PFSK-1 (cell line): Measurements from ENCODE around the gene KLHL36.

Source experiments
- FOXP2 ChIP-seq: optimal IDR thresholded peaks from 2 replicates; pipeline ENCODE3; 2011; ENCODE audit warnings: borderline replicate concordance, control low read depth, inconsistent platforms; ENCODE audit not compliant: insufficient read depth; ENCODE audit errors: extremely low read length, extremely low read depth
- POLR2AphosphoS5 ChIP-seq: IDR thresholded peaks from 2 replicates; pipeline ENCODE4 v1.6.1; 2012; ENCODE audit warnings: low read depth, mild to moderate bottlenecking, control low read depth, low read length, moderate library complexity
- REST ChIP-seq, 2 experiments: IDR thresholded peaks; 2 replicates each; pipeline versions ENCODE4 v1.6.1 to v1.8.0; 2011 to 2012; ENCODE audit warnings: low read depth in 2 of 2, low read length in 2 of 2, control low read depth in 1 of 2, inconsistent platforms in 1 of 2, mild to moderate bottlenecking in 1 of 2, moderate library complexity in 1 of 2; ENCODE audit not compliant: insufficient read depth in 1 of 2
- SIN3A ChIP-seq: IDR thresholded peaks from 2 replicates; pipeline ENCODE4 v1.6.1; 2012; ENCODE audit warnings: mild to moderate bottlenecking, low read length, moderate library complexity, borderline replicate concordance; ENCODE audit not compliant: insufficient read depth
- TAF1 ChIP-seq: IDR thresholded peaks from 2 replicates; pipeline ENCODE4 v1.6.1; 2012; ENCODE audit warnings: low read length, control low read depth, borderline replicate concordance; ENCODE audit not compliant: insufficient read depth

Gene KLHL36

GRCh38 chr16:84659656-84660300, 11.5 kb downstream of the KLHL36 start:
- no peak for TF ChIP-seq POLR2AphosphoS5
- no peak for TF ChIP-seq SIN3A
- TF ChIP-seq REST (IDR thresholded peaks at IDR 0.05; ENCODE audit: insufficient read depth in 1 of 2, low read depth in 2 of 2, low read length in 2 of 2): no peak
- no peak for TF ChIP-seq FOXP2
- TF ChIP-seq TAF1: no peak

DNA sequence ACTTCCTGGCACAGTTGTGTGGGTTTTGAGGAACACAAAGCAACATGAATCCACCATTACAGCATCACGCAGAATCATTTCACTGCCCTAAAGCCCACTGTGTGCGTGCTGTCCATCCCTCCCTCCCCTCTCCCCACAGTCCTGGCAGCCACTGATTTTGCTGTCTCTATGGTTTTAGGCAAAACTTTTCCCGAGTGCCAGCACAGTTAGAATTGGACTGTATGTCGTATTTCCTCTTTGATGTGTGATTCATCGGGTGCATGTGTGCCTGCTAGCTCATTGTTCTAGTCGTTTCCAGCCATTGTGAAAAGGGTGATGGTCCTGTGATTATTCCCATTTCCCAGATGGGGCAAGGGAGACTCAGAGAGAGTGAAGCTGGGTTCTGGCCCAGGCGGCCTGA, 12.7 kb downstream of the KLHL36 start:
- TF ChIP-seq SIN3A (no peak), TAF1 (no peak), REST (IDR thresholded peaks at IDR 0.05; ENCODE audit: insufficient read depth in 1 of 2, low read depth in 2 of 2, low read length in 2 of 2) (no peak), FOXP2 (no peak), POLR2AphosphoS5 (no peak)

- TF ChIP-seq TAF1: no peak
These were observed 13.2 kb downstream of the KLHL36 start for GRCh38 chr16:84661418-84662060.

DNA sequence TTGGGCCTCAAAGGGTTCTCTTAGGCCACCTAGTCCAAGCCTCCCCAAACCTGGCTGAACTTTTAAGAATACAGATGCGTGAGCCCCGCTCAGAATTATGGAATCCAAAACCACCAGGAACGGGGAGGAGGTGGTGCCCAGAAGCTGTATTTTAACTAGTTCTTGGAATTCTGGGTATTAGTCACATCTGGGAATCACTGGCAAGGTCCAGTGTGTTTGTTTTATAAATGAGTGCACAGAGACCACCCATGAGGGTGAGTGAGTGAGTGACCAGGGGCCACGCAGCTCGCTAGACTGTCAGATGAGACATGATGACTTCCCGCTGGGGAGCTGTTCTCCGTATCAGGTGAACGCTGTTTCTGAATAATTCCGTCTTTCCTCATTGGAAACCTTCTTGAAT, 14.2 kb downstream of the KLHL36 start:
- no peak for TF ChIP-seq POLR2AphosphoS5
- TF ChIP-seq REST (IDR thresholded peaks at IDR 0.05; ENCODE audit: insufficient read depth in 1 of 2, low read depth in 2 of 2, low read length in 2 of 2): no peak
- TF ChIP-seq SIN3A: no peak
- no peak for TF ChIP-seq TAF1
- no peak for TF ChIP-seq FOXP2

DNA sequence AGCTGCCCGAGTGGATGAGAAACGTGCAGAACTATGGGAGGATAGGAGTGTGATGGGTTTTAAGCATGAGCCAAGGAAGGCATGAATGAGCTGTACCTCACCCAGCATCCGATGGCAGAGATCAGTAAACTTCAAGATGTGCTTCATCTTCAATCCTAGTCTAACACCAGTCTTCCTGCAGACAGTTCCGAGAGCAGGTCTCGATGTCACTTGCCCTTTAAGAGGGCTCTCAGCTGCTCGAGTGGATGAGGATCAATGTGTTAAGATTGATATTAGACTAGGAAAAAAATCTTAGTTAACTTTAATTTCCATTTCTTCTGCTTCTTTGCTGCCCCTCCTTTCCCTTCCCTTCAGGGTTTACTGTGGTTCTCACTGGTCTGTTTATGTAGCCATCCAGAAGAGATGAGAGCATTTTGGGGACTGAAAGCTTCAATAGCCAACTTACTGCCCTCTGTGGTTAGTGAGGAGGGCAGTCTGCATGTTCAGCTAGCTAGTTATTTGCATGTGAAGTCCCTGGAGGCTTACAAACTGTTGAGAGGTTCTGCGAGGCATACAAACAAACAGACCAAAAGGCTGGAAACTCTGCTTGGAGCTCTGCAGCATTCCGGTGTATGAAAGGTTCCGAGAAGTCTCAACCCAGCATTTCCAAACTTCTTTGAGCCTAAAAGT, 15.3 kb downstream of the KLHL36 start:
- no peak for TF ChIP-seq REST (IDR thresholded peaks at IDR 0.05; ENCODE audit: insufficient read depth in 1 of 2, low read depth in 2 of 2, low read length in 2 of 2)
- TF ChIP-seq TAF1: no peak
- no peak for TF ChIP-seq FOXP2
- no peak for TF ChIP-seq POLR2AphosphoS5
- TF ChIP-seq SIN3A: no peak
